C1 segment of cervical spinal cord (tissue), 14 donors: ENCODE measurements around the gene SGO2.
"Not testable (repeated sequence)": the region's sequence is repeated elsewhere in the genome, so short reads cannot be mapped to it uniquely, and the experiment has no call there.

Experiments used
- DNase-seq, 14 donors: peaks; one replicate each; lab custom pipeline; 2025; lab: John Stamatoyannopoulos, UW

The SGO2 gene

GRCh38 chr2:200592406-200593075, 66.5 kb downstream of the SGO2 start:
- DNase-seq = no peak

- no peak for DNase-seq
These were observed 67.9 kb downstream of the SGO2 start for GRCh38 chr2:200593905-200594304.

GRCh38 chr2:200595913-200596312, 69.9 kb downstream of the SGO2 start:
- no peak for DNase-seq

GRCh38 chr2:200596774-200597570, 71.0 kb downstream of the SGO2 start:
- DNase-seq = no peak

- no peak for DNase-seq
These were observed 73.2 kb downstream of the SGO2 start for GRCh38 chr2:200599206-200599605.

GRCh38 chr2:200600549-200601225, 74.7 kb downstream of the SGO2 start:
- DNase-seq = no peak

- no peak for DNase-seq
These were observed 76.6 kb downstream of the SGO2 start for GRCh38 chr2:200602584-200602983.

DNA sequence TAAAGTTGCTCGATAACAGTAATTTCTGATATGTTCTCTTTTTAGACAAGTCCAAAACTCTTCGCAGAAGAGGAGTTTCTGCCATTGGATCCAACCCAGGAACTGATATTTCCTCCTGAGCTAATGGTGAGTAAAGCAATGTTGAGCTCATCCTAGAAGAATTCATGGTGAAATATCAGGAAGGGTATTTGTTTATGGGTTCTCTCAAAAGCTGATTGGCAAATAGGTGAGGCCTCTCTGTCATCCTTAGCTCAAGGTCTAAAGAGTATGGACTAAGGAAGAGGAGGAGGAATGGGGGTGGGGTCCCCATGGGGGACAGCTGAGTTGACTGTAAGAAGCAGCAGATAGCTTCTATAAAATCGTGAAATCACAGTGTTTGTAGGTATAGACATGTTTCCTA, 78.0 kb downstream of the SGO2 start:
- DNase-seq = no peak

DNA sequence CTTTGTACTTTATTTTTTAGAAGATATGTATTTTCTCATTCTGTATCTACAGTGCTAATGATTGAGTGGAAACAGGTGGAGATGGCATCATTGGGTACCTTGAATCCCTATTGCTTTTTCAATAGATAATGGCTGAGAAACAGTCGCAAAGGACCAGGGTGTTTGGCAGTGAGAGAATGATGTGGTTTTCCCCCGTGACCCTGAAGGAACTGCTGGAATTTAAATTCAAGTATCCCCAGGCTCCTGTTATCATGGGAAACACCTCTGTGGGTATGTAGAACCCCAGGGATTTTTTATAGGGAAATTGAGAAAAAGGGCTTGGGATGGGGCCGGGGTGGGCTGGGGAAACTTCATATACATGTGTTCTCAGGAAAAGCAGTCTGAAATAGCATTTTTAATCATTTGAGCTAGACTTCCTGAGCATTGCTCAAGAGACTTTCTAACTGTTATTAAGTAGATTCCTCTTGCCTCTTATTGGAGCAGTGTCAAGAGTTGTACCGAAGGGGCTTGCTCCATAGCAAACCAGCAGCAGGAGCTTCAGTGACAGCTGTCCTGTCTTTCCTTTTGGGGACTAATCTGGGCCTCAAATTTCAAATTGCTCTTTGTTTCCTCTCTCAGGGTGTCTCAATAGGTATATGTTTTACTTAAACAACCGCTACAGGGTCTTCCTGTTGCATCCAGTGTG, 78.7 kb downstream of the SGO2 start:
- no peak for DNase-seq

GRCh38 chr2:200608341-200609027, 82.5 kb downstream of the SGO2 start:
- DNase-seq = no peak

DNA sequence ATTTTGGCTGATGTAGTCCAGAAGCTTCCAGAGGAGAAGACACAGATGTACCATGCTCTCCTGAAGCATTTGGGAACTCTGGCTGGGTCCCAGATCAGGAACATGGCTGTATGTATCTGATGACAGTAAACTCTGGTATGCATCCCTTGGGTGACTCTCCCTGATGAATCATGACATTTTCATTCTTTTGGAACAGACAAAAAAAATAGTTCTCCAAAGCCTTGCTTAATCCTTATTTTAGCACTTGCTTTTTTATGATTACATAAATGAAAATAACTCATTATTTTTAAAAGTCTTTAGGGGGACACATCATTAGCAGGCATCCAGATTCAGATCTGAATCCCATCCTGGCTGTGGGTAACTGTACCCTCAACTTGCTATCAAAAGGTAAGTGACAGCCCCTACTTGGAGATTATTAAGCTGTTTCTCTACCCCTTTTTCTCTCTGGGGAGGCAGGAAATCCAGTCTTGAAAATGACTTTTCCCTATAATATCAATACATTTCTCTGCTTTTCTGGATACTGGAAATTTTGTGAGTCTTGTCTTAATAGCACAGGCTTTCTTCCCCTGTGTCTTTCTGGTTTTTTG, 83.1 kb downstream of the SGO2 start:
- DNase-seq = no peak

- DNase-seq = not testable (repeated sequence)
These were observed 84.2 kb downstream of the SGO2 start for GRCh38 chr2:200610217-200610616.

- DNase-seq = no peak
These were observed 87.7 kb downstream of the SGO2 start for GRCh38 chr2:200613692-200614091.

- no peak for DNase-seq
These were observed 88.2 kb downstream of the SGO2 start for GRCh38 chr2:200614249-200614648.

GRCh38 chr2:200615247-200615646, 89.2 kb downstream of the SGO2 start:
- DNase-seq = no peak

GRCh38 chr2:200616193-200616592, 90.2 kb downstream of the SGO2 start:
- peak in 1 of 14 donors; percentile 2 for DNase-seq

GRCh38 chr2:200616656-200617055, 90.6 kb downstream of the SGO2 start:
- DNase-seq = no peak

- no peak for DNase-seq
These were observed 91.4 kb downstream of the SGO2 start for GRCh38 chr2:200617156-200618053.

DNA sequence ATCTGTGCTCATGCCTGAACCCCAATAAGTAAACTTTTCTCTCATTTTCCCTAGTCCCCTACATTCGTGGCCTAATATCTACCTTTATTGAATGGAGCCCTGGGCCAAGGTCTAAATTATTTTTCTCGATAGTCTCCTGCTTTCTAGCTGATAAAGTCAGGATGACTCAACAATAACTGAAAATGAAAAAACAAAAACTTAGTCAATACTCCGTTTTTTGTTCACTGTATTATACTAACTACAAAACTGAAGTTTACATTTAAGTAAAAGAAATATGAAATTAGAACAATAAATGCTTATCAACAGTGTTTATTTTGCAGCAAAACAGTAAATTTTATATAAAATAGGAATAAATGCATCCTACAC, 92.0 kb downstream of the SGO2 start:
- DNase-seq = no peak

DNA sequence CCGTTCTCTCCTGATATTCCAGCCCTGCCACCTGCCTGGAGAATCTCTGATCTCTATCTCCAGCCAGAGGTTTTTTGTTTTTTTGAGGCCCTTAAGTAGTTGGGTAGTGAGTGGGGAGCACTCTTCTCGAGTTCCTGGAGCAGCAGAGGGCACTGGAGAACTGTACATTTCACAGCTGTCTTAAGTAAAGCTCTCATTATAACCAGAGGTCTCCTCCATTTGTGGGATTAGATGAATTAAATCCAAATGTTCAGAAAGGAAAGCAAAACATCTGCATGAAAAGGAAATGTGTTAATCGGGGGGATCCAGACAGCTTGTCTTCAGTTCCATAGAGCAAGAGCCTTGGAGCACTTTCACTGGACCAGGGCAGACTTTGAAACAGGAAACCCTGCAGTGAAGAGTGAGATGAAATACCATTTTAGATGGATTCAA, 92.6 kb downstream of the SGO2 start:
- DNase-seq = peak in 4 of 14 donors; percentile 1 to 17 (median 5)
